GM12878 (cell line): ENCODE measurements around the gene KCNK13. TPM values are rescaled to one million over a fixed set of nuclear protein-coding genes. Genes with fewer than 3 reads are reported as not detected.

Source experiments
- ATAC-seq: fragments of 200-7000 bp; cut with Tn5 transposase; 3 replicates; pipeline ENCODE4 v1.9.1; 2020; ENCODE audit warnings: mild to moderate bottlenecking, moderate library complexity
- BruUV-seq: library from RNA; stranded (reverse); fragments of 400-500 nt; replicated peaks from 2 replicates; lab custom pipeline; 2021; lab: Mats Ljungman, UMichigan
- CTCF ChIA-PET: fragments of 300-600 bp; sonication (Branson Sonifier 250); formaldehyde crosslinking; extraction: SDS; loops from one replicate; lab custom pipeline; 2021; ENCODE audit warnings: inconsistent platforms; lab: Yijun Ruan, JAX
- POLR2A ChIA-PET: fragments of 350-600 bp; formaldehyde crosslinking; extraction: SDS; loops from one replicate; lab custom pipeline; 2021; ENCODE audit warnings: inconsistent platforms; lab: Charles Lee
- RAD21 ChIA-PET: fragments of 300-600 bp; sonication (Branson Sonifier 250); formaldehyde crosslinking; loops from one replicate; lab custom pipeline; 2023; ENCODE audit warnings: antibody characterized with exemption; ENCODE audit not compliant: unreplicated experiment; lab: Charles Lee
- SMC1A ChIA-PET: fragments of 300-600 bp; sonication (Branson Sonifier 250); formaldehyde crosslinking; loops from one replicate; lab custom pipeline; 2023; ENCODE audit not compliant: unreplicated experiment, uncharacterized antibody; lab: Charles Lee
- DNase-seq: peaks from one replicate; pipeline ENCODE4 v3.0.0-alpha.2; 2011; ENCODE audit warnings: low read depth, low spot score
- FAIRE-seq: peaks from 3 replicates; lab custom pipeline; 2011; peaks lifted over from hg19 to GRCh38; lab: Jason Lieb, UNC
- H2AFZ ChIP-seq: 2 replicates; pipeline ENCODE4 v1.6.0; 2011; ENCODE audit warnings: low read depth, low read length, control low read depth; ENCODE audit not compliant: control insufficient read depth
- H3K27ac ChIP-seq: 2 replicates; pipeline ENCODE4 v1.5.1; 2011; ENCODE audit warnings: control low read depth; ENCODE audit not compliant: control insufficient read depth, insufficient read depth
- H3K27me3 ChIP-seq, 2 experiments: replicated peaks in 1 of 2; 2 replicates each; pipeline versions ENCODE4 v1.6.0 to v1.6.1; 2011; ENCODE audit warnings: low read length in 1 of 2; ENCODE audit not compliant: control insufficient read depth in 2 of 2, insufficient read depth in 2 of 2
- H3K36me3 ChIP-seq, 2 experiments: 2 replicates each; pipeline ENCODE4 v1.5.1; 2011; ENCODE audit warnings: low read length in 1 of 2; ENCODE audit not compliant: control insufficient read depth in 2 of 2, insufficient read depth in 2 of 2
- H3K4me1 ChIP-seq: 2 replicates; pipeline ENCODE4 v1.6.1; 2011; ENCODE audit warnings: mild to moderate bottlenecking, low read length, moderate library complexity, mixed read lengths; ENCODE audit not compliant: control insufficient read depth, insufficient read depth
- H3K4me2 ChIP-seq: 2 replicates; pipeline ENCODE4 v1.6.0; 2011; ENCODE audit warnings: control low read depth; ENCODE audit not compliant: control insufficient read depth, insufficient read depth
- H3K4me3 ChIP-seq: fragments of 200-600 bp; sonication (generic); 2 replicates; pipeline ENCODE4 v1.5.1; 2016
- H3K79me2 ChIP-seq: 2 replicates; pipeline ENCODE4 v1.6.0; 2011; ENCODE audit warnings: low read length; ENCODE audit not compliant: control insufficient read depth, insufficient read depth
- H3K9ac ChIP-seq: 2 replicates; pipeline ENCODE4 v1.8.0; 2011; ENCODE audit warnings: low read length, control low read depth, mixed read lengths; ENCODE audit not compliant: control insufficient read depth, insufficient read depth
- H3K9me3 ChIP-seq: replicated peaks from 3 replicates; pipeline ENCODE4 v1.5.1; 2011; ENCODE audit warnings: mild to moderate bottlenecking, low read length; ENCODE audit not compliant: control insufficient read depth, insufficient read depth
- H4K20me1 ChIP-seq: 2 replicates; pipeline ENCODE4 v1.6.0; 2011; ENCODE audit not compliant: control insufficient read depth, insufficient read depth
- CREB1 ChIP-seq: IDR thresholded peaks from 2 replicates; pipeline ENCODE4 v1.6.1; 2012; ENCODE audit warnings: low read depth, mild to moderate bottlenecking, inconsistent platforms
- ESRRA ChIP-seq: IDR thresholded peaks from 2 replicates; pipeline ENCODE4 v1.6.1; 2012; ENCODE audit warnings: mild to moderate bottlenecking, low read length, improper control_type of control experiment
- EZH2 ChIP-seq: IDR thresholded peaks from 2 replicates; pipeline ENCODE4 v1.6.1; 2012; ENCODE audit warnings: low read depth, mild to moderate bottlenecking, control low read depth, inconsistent platforms, low read length, borderline replicate concordance; ENCODE audit not compliant: control insufficient read depth
- IKZF1 ChIP-seq: fragments of 450-650 bp; conservative IDR thresholded peaks from 2 replicates; pipeline ENCODE4 v1.6.1; 2017; ENCODE audit warnings: antibody characterized with exemption, mild to moderate bottlenecking
- IRF5 ChIP-seq: fragments of 450-650 bp; IDR thresholded peaks from 2 replicates; pipeline ENCODE4 v1.6.1; 2017; ENCODE audit warnings: borderline replicate concordance
- KAT2A ChIP-seq: conservative IDR thresholded peaks from 2 replicates; pipeline ENCODE4 v1.6.1; 2011; ENCODE audit warnings: low read depth, low read length; ENCODE audit not compliant: control insufficient read depth
- MEF2A ChIP-seq: IDR thresholded peaks from 2 replicates; pipeline ENCODE4 v1.6.1; 2011; ENCODE audit warnings: low read depth, mild to moderate bottlenecking, low read length, moderate library complexity; ENCODE audit not compliant: insufficient read depth
- MXI1 ChIP-seq: fragments of 150-350 bp; IDR thresholded peaks from 2 replicates; pipeline ENCODE4 v1.6.1; 2011; ENCODE audit warnings: low read depth, mild to moderate bottlenecking, inconsistent platforms, low read length, improper control_type of control experiment
- NR2C2 ChIP-seq: IDR thresholded peaks from 2 replicates; pipeline ENCODE4 v1.6.1; 2011; ENCODE audit warnings: borderline replicate concordance, low read depth; ENCODE audit not compliant: control insufficient read depth, insufficient read length
- PAX5 ChIP-seq: IDR thresholded peaks from 2 replicates; pipeline ENCODE4 v1.6.1; 2011; ENCODE audit warnings: low read depth, low read length, borderline replicate concordance
- POU2F2 ChIP-seq: IDR thresholded peaks from 3 replicates; pipeline ENCODE4 v1.6.1; 2011; ENCODE audit warnings: low read depth, mild to moderate bottlenecking, low read length, borderline replicate concordance
- RAD21 ChIP-seq: IDR thresholded peaks from 2 replicates; pipeline ENCODE4 v1.6.1; 2011; ENCODE audit warnings: mild to moderate bottlenecking, low read depth, low read length, moderate library complexity; ENCODE audit not compliant: insufficient read depth
- SMAD1 ChIP-seq: fragments of 450-650 bp; IDR thresholded peaks from 2 replicates; pipeline ENCODE4 v1.6.1; 2018; ENCODE audit warnings: mild to moderate bottlenecking, low read depth; ENCODE audit not compliant: partially characterized antibody
- SUZ12 ChIP-seq: fragments of 200-600 bp; sonication (generic); IDR thresholded peaks from one replicate; pipeline ENCODE4 v1.6.1; 2018; ENCODE audit warnings: antibody characterized with exemption, mild to moderate bottlenecking; ENCODE audit not compliant: unreplicated experiment
- TCF12 ChIP-seq: IDR thresholded peaks from 2 replicates; pipeline ENCODE4 v1.6.1; 2011; ENCODE audit warnings: low read depth, mild to moderate bottlenecking, low read length
- TCF3 ChIP-seq: IDR thresholded peaks from 2 replicates; pipeline ENCODE4 v1.6.1; 2012; ENCODE audit warnings: low read depth, mild to moderate bottlenecking, low read length, borderline replicate concordance; ENCODE audit not compliant: insufficient read depth
- ZNF207 ChIP-seq: fragments of 450-650 bp; IDR thresholded peaks from 2 replicates; pipeline ENCODE4 v1.6.1; 2014; ENCODE audit warnings: antibody characterized with exemption, mild to moderate bottlenecking, borderline replicate concordance
- WGBS: methylation state at CpG from one replicate; pipeline ENCODE4 v1.1.6; 2016; ENCODE audit warnings: low lambda C conversion rate; ENCODE audit not compliant: insufficient replicate concordance, insufficient coverage; ENCODE audit errors: missing lambda C conversion rate; 5-methylcytosine and 5-hydroxymethylcytosine counted together
- in situ Hi-C: fragments of 300-500 bp; cut with MboI; formaldehyde crosslinking; loops from 9 replicates; pipeline ENCODE4 v1.14.3; 2018; ENCODE audit warnings: mixed read lengths
- intact Hi-C: fragments of 100-400 bp; cut with micrococcal nuclease; formaldehyde crosslinking; loops from one replicate; pipeline ENCODE4 v1.14.2; 2022; ENCODE audit not compliant: unreplicated experiment
- polyA plus RNA-seq, 11 experiments: library from polyadenylated mRNA; depleted of rRNA in 4 of 11; unstranded in 6 of 11; stranded (reverse) in 5 of 11; fragments of >200 nt; fragmentation: Nextera tagmentation in 4 of 11; fragmentation: Illumina TruSeq in 1 of 11; extraction: Ambion mirVana in 4 of 11; extraction: Trizol in 1 of 11; gene quantifications; 1 replicate in 1 of 11; 2 replicates in 10 of 11; pipeline versions ENCODE4 v1.2.1 to v1.2.3, GENCODE V29; 2011 to 2016; ENCODE audit warnings: inconsistent platforms in 2 of 11, missing spikeins in 2 of 11, low read depth in 1 of 11
- total RNA-seq, 4 experiments: library from RNA; depleted of rRNA in 3 of 4; stranded (reverse); fragments of >200 nt in 3 of 4; fragmentation: Illumina TruSeq in 1 of 4; extraction: Trizol in 1 of 4; gene quantifications; 2 replicates each; pipeline versions ENCODE4 v1.2.1 to v1.2.3, GENCODE V29; 2013 to 2021

KCNK13 gene
- total and polyA plus RNA-seq, 10 of the 15 experiments (the other 5 are each of a cell fraction or from before 2014, with no cell fraction given): not detected

- in situ Hi-C loops: no loop called here
Measured at GRCh38 chr14:90079576-90079975, 17.8 kb downstream of the KCNK13 start.

More at GRCh38 chr14:90079576-90079975, 17.8 kb downstream of the KCNK13 start:
- TF ChIP-seq MXI1: no peak
- no peak for TF ChIP-seq ESRRA
- TF ChIP-seq KAT2A: no peak
- TF ChIP-seq TCF12: no peak
- no peak for TF ChIP-seq MEF2A
- no peak for TF ChIP-seq PAX5
- TF ChIP-seq TCF3: no peak
- no peak for TF ChIP-seq SUZ12
- no peak for TF ChIP-seq ZNF207
- no peak for TF ChIP-seq POU2F2
- TF ChIP-seq EZH2: no peak
- no peak for TF ChIP-seq SMAD1
- no peak for TF ChIP-seq IKZF1
- TF ChIP-seq RAD21: no peak
- TF ChIP-seq IRF5: no peak
- TF ChIP-seq NR2C2: no peak
- TF ChIP-seq CREB1: no peak
- FAIRE-seq: no peak
- no peaks in the 10 kb centered on the region for H3K27me3 ChIP-seq
- H3K4me3 ChIP-seq: no peak overlapping the region
- no peaks in the 10 kb centered on the region for H3K79me2 ChIP-seq
- no peaks in the 10 kb centered on the region for H4K20me1 ChIP-seq
- intact Hi-C loops: no loop called here
- ChIA-PET POLR2A (no interaction called here), SMC1A (no interaction called here), CTCF (no interaction called here), RAD21 (no interaction called here)
- no peak overlapping the region for H3K9ac ChIP-seq
- H3K27ac ChIP-seq: no peak overlapping the region
- H3K4me2 ChIP-seq: no peak overlapping the region
- H2AFZ ChIP-seq: no peak overlapping the region
- no peak for ATAC-seq
- WGBS: 27% methylated on average over 2 of the region's 2 CpGs
- no peaks in the 10 kb centered on the region for H3K36me3 ChIP-seq
- H3K4me1 ChIP-seq: no peaks in the 10 kb centered on the region
- no peak for DNase-seq
- no TSS peak for BruUV-seq
- no peaks in the 10 kb centered on the region for H3K9me3 ChIP-seq
